Esophagus squamous epithelium (tissue), 5 donors: ENCODE data around the gene CACNA1D. TPM values are rescaled to one million over a fixed set of nuclear protein-coding genes. Genes with fewer than 3 reads are reported as not detected.
A peak's percentile ranks its signal among the peaks of the same experiment; 100 is the strongest.

Source experiments
- DNase-seq: peaks from one replicate; lab custom pipeline; 2025; lab: John Stamatoyannopoulos, UW
- H3K27ac ChIP-seq, 4 donors: fragments of 200-600 bp; sonication (generic); one replicate each; pipeline ENCODE4 v1.5.1; 2016 to 2019; ENCODE audit warnings: mild to moderate bottlenecking in 1 of 4
- H3K27me3 ChIP-seq, 4 donors: fragments of 200-600 bp; sonication (generic); 1 replicate in 3 of 4; 2 replicates in 1 of 4; pipeline versions ENCODE4 v1.5.1 to v1.6.0; 2017 to 2021; ENCODE audit warnings: antibody characterized with exemption in 1 of 4
- H3K36me3 ChIP-seq, 3 donors: fragments of 200-600 bp; sonication (generic); one replicate each; pipeline ENCODE4 v1.5.1; 2016 to 2019
- H3K4me1 ChIP-seq, 3 donors: fragments of 200-600 bp; sonication (generic); one replicate each; pipeline ENCODE4 v1.5.1; 2017 to 2019
- H3K4me3 ChIP-seq, 4 donors: fragments of 200-600 bp; sonication (generic); 1 replicate in 3 of 4; 2 replicates in 1 of 4; pipeline ENCODE4 v1.5.1; 2016 to 2019; ENCODE audit warnings: mild to moderate bottlenecking in 2 of 4, moderate library complexity in 1 of 4
- H3K9me3 ChIP-seq, 3 donors: fragments of 200-600 bp; sonication (generic); one replicate each; pipeline ENCODE4 v1.5.1; 2016 to 2019
- POLR2A ChIP-seq, 4 donors: fragments of 450-650 bp; IDR thresholded peaks; one replicate each; pipeline ENCODE4 v1.6.1; 2017; ENCODE audit warnings: antibody characterized with exemption in 4 of 4, mild to moderate bottlenecking in 4 of 4, moderate library complexity in 3 of 4
- WGBS, 2 donors: methylation state at CpG; one replicate each; pipeline ENCODE4 v1.1.5; 2018; 5-methylcytosine and 5-hydroxymethylcytosine counted together
- intact Hi-C: fragments of 100-400 bp; cut with DNase I; formaldehyde crosslinking; loops from one replicate; pipeline ENCODE4 v1.15.0; 2022
- total RNA-seq, 4 donors: library from RNA; depleted of rRNA; stranded (reverse); fragments of >200 nt; gene quantifications; one replicate each; pipeline ENCODE4 v1.1.0, GENCODE V29; 2016
- TF ChIP-seq, protein P1 (sequence below), 6 experiments: fragments of 450-650 bp in 4 of 6; fragments of 200-600 bp in 2 of 6; sonication (generic) in 2 of 6; IDR thresholded peaks; one replicate each; pipeline ENCODE4 v1.5.1; 2016 to 2019; ENCODE audit warnings: antibody characterized with exemption in 6 of 6, mild to moderate bottlenecking in 4 of 6, moderate library complexity in 4 of 6
- donor health status: DM: yes; HTN: yes; CAD: no.

Gene CACNA1D
- total RNA-seq, 4 donors from 2014 or later, result 0.56 to 4.5 (median 3.1) TPM

GRCh38 chr3:53524566-53524965 lies 30.2 kb downstream of the CACNA1D start:
- Histone ChIP-seq H3K36me3 (no peaks in the 10 kb centered on the region), H3K27ac (peak overlapping the region in 2 of 4 donors; percentile 4 to 54), H3K27me3 (no peaks in the 10 kb centered on the region), H3K4me1 (no peaks in the 10 kb centered on the region), H3K4me3 (no peak overlapping the region), H3K9me3 (no peaks in the 10 kb centered on the region)
- no peak for DNase-seq
- TF ChIP-seq, protein P1, sequence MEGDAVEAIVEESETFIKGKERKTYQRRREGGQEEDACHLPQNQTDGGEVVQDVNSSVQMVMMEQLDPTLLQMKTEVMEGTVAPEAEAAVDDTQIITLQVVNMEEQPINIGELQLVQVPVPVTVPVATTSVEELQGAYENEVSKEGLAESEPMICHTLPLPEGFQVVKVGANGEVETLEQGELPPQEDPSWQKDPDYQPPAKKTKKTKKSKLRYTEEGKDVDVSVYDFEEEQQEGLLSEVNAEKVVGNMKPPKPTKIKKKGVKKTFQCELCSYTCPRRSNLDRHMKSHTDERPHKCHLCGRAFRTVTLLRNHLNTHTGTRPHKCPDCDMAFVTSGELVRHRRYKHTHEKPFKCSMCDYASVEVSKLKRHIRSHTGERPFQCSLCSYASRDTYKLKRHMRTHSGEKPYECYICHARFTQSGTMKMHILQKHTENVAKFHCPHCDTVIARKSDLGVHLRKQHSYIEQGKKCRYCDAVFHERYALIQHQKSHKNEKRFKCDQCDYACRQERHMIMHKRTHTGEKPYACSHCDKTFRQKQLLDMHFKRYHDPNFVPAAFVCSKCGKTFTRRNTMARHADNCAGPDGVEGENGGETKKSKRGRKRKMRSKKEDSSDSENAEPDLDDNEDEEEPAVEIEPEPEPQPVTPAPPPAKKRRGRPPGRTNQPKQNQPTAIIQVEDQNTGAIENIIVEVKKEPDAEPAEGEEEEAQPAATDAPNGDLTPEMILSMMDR (IDR thresholded peaks at IDR 0.05), result no peak
- TF ChIP-seq POLR2A (IDR thresholded peaks at IDR 0.05), result no peak
- 46 to 75% methylated on average over 1 of the region's 1 CpG for WGBS, 2 donors
- intact Hi-C loops, result no loop called here

DNA sequence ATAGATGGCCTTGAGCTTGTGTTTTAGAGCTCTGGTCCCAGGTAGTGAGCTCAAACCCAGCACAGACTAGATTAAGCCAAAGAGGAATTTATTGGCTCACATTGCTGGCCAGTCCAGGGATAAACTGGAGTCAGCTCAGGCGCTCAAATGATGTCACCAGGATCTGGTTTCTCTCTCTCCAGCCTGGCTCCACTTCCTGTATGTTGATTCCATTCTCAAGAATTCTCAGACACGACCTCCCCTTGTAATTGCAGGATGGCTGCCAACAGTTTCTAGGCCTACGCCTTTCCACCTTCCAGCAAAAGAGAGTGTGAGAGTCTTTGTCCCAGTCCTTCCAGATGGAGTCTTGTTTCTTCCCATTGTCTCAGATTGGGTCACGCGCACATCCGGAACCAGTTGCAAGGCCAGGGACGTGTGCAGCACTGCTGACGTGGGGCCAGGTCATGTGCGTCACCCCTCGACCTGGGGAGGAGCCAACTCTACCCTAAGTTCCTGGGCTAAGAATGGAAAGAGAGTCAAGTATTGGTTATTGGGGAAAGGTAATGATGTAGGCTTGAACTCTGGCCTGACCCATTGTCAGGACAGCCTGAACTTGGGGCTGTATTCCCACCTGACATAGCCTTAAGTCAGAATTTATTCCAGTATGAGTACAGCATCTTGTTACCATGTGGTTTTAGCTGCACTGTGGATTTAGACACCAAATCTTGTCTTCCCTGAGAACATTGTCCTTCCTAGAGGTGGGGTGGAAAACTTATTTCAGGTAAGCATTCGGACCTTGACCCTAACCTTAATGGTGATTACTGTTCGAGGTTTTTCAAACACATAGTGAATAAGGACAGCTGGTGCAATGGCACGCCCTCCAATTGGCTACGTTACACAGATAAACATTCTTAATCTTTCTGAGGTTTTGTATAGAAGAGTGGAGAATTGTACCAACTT lies 31.6 kb downstream of the CACNA1D start:
- TF ChIP-seq, protein P1 (IDR thresholded peaks at IDR 0.05), result no peak
- TF ChIP-seq POLR2A (IDR thresholded peaks at IDR 0.05), result no peak
- no peak overlapping the region for H3K27ac ChIP-seq
- H3K4me1 ChIP-seq, result no peaks in the 10 kb centered on the region
- no peak overlapping the region for H3K4me3 ChIP-seq
- H3K9me3 ChIP-seq, result no peaks in the 10 kb centered on the region
- WGBS, 2 donors, result 63 to 76% methylated on average over 11 of the region's 14 CpGs
- no peak for DNase-seq
- H3K27me3 ChIP-seq, result no peaks in the 10 kb centered on the region
- intact Hi-C loops, result no loop called here
- H3K36me3 ChIP-seq, result no peaks in the 10 kb centered on the region

- WGBS, 2 donors, result 69 to 77% methylated on average over 4 of the region's 4 CpGs
- DNase-seq, result no peak
Measured at GRCh38 chr3:53526704-53527055, 32.3 kb downstream of the CACNA1D start.

DNA sequence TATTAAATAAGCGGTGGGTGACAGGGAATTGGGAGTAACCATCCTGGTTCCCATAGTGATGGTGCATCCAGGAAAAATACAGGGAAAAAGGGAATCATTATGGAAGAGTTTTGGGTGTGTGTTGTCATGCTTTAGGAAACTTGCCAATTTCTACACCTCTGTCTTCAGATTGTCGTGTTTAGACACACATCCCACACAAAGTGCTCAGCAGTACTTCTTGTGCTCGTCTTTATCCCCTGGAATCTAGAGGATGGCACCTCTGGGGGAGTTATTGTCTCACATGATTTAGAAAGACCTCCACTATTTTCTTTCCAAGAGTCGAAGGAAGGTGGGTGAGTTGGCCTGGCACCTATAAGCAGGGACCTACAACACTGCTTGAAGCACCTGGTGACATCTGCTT lies 35.8 kb downstream of the CACNA1D start:
- H3K27ac ChIP-seq, result no peak overlapping the region

More at GRCh38 chr3:53526704-53527055, 32.3 kb downstream of the CACNA1D start:
- no peaks in the 10 kb centered on the region for H3K9me3 ChIP-seq
- H3K27ac ChIP-seq, result no peak overlapping the region
- H3K36me3 ChIP-seq, result no peaks in the 10 kb centered on the region
- H3K4me3 ChIP-seq, result no peak overlapping the region
- no peaks in the 10 kb centered on the region for H3K27me3 ChIP-seq
- intact Hi-C loops, result no loop called here
- H3K4me1 ChIP-seq, result no peaks in the 10 kb centered on the region
- TF ChIP-seq, protein P1 (IDR thresholded peaks at IDR 0.05), result no peak
- no peak for TF ChIP-seq POLR2A (IDR thresholded peaks at IDR 0.05)

DNA sequence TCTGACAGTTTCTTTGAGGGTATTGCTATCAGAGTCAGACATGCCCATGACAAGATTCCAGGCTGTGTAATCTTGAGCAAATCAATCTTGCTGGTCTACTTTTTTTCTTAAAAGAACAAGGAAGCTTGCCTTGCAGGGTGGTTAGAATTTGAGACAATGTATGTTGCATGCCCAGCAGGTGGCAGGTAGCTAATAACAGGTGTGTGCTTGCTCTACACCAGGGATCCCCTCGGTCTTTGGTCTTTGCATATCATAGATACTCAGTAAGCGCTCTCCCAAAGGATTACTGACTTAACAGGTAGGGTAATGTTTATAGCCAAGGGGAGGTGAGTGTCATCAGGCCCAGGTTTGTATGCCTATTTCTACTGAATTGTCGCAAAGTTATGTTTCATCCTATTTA lies 37.3 kb downstream of the CACNA1D start:
- H3K4me1 ChIP-seq, result no peaks in the 10 kb centered on the region

More for the DNA sequence above, 35.8 kb downstream of the CACNA1D start:
- H3K4me1 ChIP-seq, result no peaks in the 10 kb centered on the region
- TF ChIP-seq POLR2A (IDR thresholded peaks at IDR 0.05), result no peak
- TF ChIP-seq, protein P1 (IDR thresholded peaks at IDR 0.05), result no peak
- no peak for DNase-seq
- H3K27me3 ChIP-seq, result no peaks in the 10 kb centered on the region
- intact Hi-C loops, result no loop called here
- H3K36me3 ChIP-seq, result no peaks in the 10 kb centered on the region
- H3K4me3 ChIP-seq, result no peak overlapping the region
- H3K9me3 ChIP-seq, result no peaks in the 10 kb centered on the region
- 65 to 71% methylated on average over 4 of the region's 4 CpGs for WGBS, 2 donors

More for the DNA sequence above, 37.3 kb downstream of the CACNA1D start:
- Histone ChIP-seq H3K36me3 (no peaks in the 10 kb centered on the region), H3K27ac (no peak overlapping the region), H3K4me3 (no peak overlapping the region), H3K27me3 (no peaks in the 10 kb centered on the region), H3K9me3 (no peaks in the 10 kb centered on the region)
- TF ChIP-seq, protein P1 (IDR thresholded peaks at IDR 0.05), result peak in 4 of 6 experiments; percentile 18 to 42 (median 22)
- no peak for TF ChIP-seq POLR2A (IDR thresholded peaks at IDR 0.05)
- DNase-seq, result no peak
- intact Hi-C loops, result no loop called here
- 42 to 75% methylated on average over 2 to 3 of the region's 3 CpGs for WGBS, 2 donors
